ENCODE data around the gene SPC24.

- TF ChIP-seq FIP1L1 (IDR thresholded peaks at IDR 0.05; ENCODE audit: low read depth, low read length, poor library complexity, severe bottlenecking) (no peak), E2F8 (IDR thresholded peaks at IDR 0.05; ENCODE audit: low read depth, partially characterized antibody) (no peak), CTCF (IDR thresholded peaks at IDR 0.05 in 2 of 3, conservative IDR thresholded peaks at IDR 0.05 in 1 of 3; ENCODE audit: insufficient read depth in 2 of 3, low read depth in 1 of 3, low read length in 3 of 3) (no peak), SREBF2 (CRISPR knock-in tag; IDR thresholded peaks at IDR 0.05) (no peak), YY1 (IDR thresholded peaks at IDR 0.05; ENCODE audit: borderline replicate concordance in 1 of 3, control insufficient read depth in 1 of 3, extremely low read depth in 1 of 3, insufficient read depth in 3 of 3, insufficient read length in 1 of 3, insufficient replicate concordance in 2 of 3, low read depth in 1 of 3, low read length in 2 of 3) (no peak), HDAC2 (IDR thresholded peaks at IDR 0.05) (no peak), ZNF124 (CRISPR knock-in tag; IDR thresholded peaks at IDR 0.05) (no peak), MYC (IDR thresholded peaks at IDR 0.05; ENCODE audit: low read depth, low read length) (no peak), MYC (CRISPR knock-in tag; IDR thresholded peaks at IDR 0.05; ENCODE audit: borderline replicate concordance, low read depth) (no peak)
- TF ChIP-seq, protein P1, sequence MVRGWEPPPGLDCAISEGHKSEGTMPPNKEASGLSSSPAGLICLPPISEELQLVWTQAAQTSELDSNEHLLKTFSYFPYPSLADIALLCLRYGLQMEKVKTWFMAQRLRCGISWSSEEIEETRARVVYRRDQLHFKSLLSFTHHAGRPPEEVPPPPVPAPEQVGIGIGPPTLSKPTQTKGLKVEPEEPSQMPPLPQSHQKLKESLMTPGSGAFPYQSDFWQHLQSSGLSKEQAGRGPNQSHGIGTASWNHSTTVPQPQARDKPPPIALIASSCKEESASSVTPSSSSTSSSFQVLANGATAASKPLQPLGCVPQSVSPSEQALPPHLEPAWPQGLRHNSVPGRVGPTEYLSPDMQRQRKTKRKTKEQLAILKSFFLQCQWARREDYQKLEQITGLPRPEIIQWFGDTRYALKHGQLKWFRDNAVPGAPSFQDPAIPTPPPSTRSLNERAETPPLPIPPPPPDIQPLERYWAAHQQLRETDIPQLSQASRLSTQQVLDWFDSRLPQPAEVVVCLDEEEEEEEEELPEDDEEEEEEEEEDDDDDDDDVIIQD (CRISPR knock-in tag; IDR thresholded peaks at IDR 0.05) = no peak
These were observed 37.7 kb upstream of the SPC24 start for GRCh38 chr19:11192957-11193939.
